Liver (tissue), 3 donors: Measurements from ENCODE around the gene DLGAP4.

ENCODE experiments used
- ATF3 ChIP-seq: IDR thresholded peaks from 2 replicates; pipeline ENCODE4 v1.6.1; 2016; ENCODE audit warnings: antibody characterized with exemption
- EGR1 ChIP-seq, 2 donors: IDR thresholded peaks; 2 replicates each; pipeline ENCODE4 v1.6.1; 2016 to 2018; ENCODE audit warnings: antibody characterized with exemption in 2 of 2, low read depth in 2 of 2
- FOXA1 ChIP-seq: IDR thresholded peaks from 2 replicates; pipeline ENCODE4 v1.6.1; 2016; ENCODE audit warnings: antibody characterized with exemption
- GABPA ChIP-seq, 2 donors: IDR thresholded peaks in 1 of 2; conservative IDR thresholded peaks in 1 of 2; 2 replicates each; pipeline ENCODE4 v1.6.1; 2016; ENCODE audit warnings: antibody characterized with exemption in 2 of 2, mild to moderate bottlenecking in 1 of 2, moderate library complexity in 1 of 2
- HNF4A ChIP-seq, 2 donors: conservative IDR thresholded peaks; 2 replicates each; pipeline ENCODE4 v1.6.1; 2016; ENCODE audit warnings: antibody characterized with exemption in 2 of 2, mild to moderate bottlenecking in 2 of 2
- JUND ChIP-seq, 2 donors: IDR thresholded peaks; 2 replicates each; pipeline ENCODE4 v1.6.1; 2016; ENCODE audit warnings: antibody characterized with exemption in 2 of 2
- RAD21 ChIP-seq, 2 donors: IDR thresholded peaks; 2 replicates each; pipeline ENCODE4 v1.6.1; 2016; ENCODE audit warnings: antibody characterized with exemption in 2 of 2, mild to moderate bottlenecking in 2 of 2
- REST ChIP-seq: IDR thresholded peaks from 2 replicates; pipeline ENCODE4 v1.6.1; 2016; ENCODE audit warnings: antibody characterized with exemption, mild to moderate bottlenecking
- RXRA ChIP-seq, 2 donors: IDR thresholded peaks; 2 replicates each; pipeline ENCODE4 v1.6.1; 2017 to 2018; ENCODE audit warnings: antibody characterized with exemption in 2 of 2, mild to moderate bottlenecking in 1 of 2
- SP1 ChIP-seq: IDR thresholded peaks from 2 replicates; pipeline ENCODE4 v1.6.1; 2018; ENCODE audit warnings: antibody characterized with exemption, mild to moderate bottlenecking
- TAF1 ChIP-seq: conservative IDR thresholded peaks from 2 replicates; pipeline ENCODE4 v1.6.1; 2016; ENCODE audit warnings: antibody characterized with exemption, mild to moderate bottlenecking
- YY1 ChIP-seq: IDR thresholded peaks from 2 replicates; pipeline ENCODE4 v1.6.1; 2016; ENCODE audit warnings: antibody characterized with exemption, mild to moderate bottlenecking
- TF ChIP-seq, protein P1 (sequence below): fragments of 150-350 bp; IDR thresholded peaks from 2 replicates; pipeline ENCODE4 v1.5.1; 2017; ENCODE audit warnings: improper control_type of control experiment, low read depth, low read length; ENCODE audit not compliant: missing input control
- TF ChIP-seq, protein P2 (sequence below): IDR thresholded peaks from 2 replicates; pipeline ENCODE4 v1.6.1; 2016; ENCODE audit warnings: antibody characterized with exemption
- donor health status: healthy.
- donor health status: healthy.

- TF ChIP-seq GABPA (IDR thresholded peaks at IDR 0.05 in 1 of 2, conservative IDR thresholded peaks at IDR 0.05 in 1 of 2) = no peak
- TF ChIP-seq, protein P1, sequence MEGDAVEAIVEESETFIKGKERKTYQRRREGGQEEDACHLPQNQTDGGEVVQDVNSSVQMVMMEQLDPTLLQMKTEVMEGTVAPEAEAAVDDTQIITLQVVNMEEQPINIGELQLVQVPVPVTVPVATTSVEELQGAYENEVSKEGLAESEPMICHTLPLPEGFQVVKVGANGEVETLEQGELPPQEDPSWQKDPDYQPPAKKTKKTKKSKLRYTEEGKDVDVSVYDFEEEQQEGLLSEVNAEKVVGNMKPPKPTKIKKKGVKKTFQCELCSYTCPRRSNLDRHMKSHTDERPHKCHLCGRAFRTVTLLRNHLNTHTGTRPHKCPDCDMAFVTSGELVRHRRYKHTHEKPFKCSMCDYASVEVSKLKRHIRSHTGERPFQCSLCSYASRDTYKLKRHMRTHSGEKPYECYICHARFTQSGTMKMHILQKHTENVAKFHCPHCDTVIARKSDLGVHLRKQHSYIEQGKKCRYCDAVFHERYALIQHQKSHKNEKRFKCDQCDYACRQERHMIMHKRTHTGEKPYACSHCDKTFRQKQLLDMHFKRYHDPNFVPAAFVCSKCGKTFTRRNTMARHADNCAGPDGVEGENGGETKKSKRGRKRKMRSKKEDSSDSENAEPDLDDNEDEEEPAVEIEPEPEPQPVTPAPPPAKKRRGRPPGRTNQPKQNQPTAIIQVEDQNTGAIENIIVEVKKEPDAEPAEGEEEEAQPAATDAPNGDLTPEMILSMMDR = no peak
- TF ChIP-seq FOXA1 = no peak
- no peak for TF ChIP-seq ATF3
- TF ChIP-seq RAD21 (IDR thresholded peaks at IDR 0.05) = no peak
- TF ChIP-seq YY1 = no peak
- no peak for TF ChIP-seq JUND (IDR thresholded peaks at IDR 0.05)
- no peak for TF ChIP-seq SP1
- TF ChIP-seq TAF1 = no peak
- TF ChIP-seq, protein P2, sequence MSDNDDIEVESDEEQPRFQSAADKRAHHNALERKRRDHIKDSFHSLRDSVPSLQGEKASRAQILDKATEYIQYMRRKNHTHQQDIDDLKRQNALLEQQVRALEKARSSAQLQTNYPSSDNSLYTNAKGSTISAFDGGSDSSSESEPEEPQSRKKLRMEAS = no peak
- TF ChIP-seq RXRA (IDR thresholded peaks at IDR 0.05) = no peak
- no peak for TF ChIP-seq HNF4A (conservative IDR thresholded peaks at IDR 0.05)
- no peak for TF ChIP-seq EGR1 (IDR thresholded peaks at IDR 0.05; ENCODE audit: low read depth in 2 of 2)
- TF ChIP-seq REST = no peak
Measured at GRCh38 chr20:36402708-36403107, 96.6 kb downstream of the DLGAP4 start.
